ENCODE measurements around the gene DLK1. TPM values are rescaled to one million over a fixed set of nuclear protein-coding genes. Genes with fewer than 3 reads are reported as not detected.

The DLK1 gene
- total and polyA plus RNA-seq, 2 of the 13 experiments (the other 11 are each of a cell fraction or from before 2014, with no cell fraction given): 95.5 to 312 TPM

- TF ChIP-seq HMGXB4 (CRISPR knock-in tag; IDR thresholded peaks at IDR 0.05; ENCODE audit: borderline replicate concordance in 1 of 2, low read depth in 1 of 2): 0 out of 4 replicates have a peak, but pooled peaks of 1 of the 2 experiments have one; percentile 33
- no peak for TF ChIP-seq ZBTB8A (CRISPR knock-in tag; IDR thresholded peaks at IDR 0.05; ENCODE audit: borderline replicate concordance, low read depth)
- TF ChIP-seq ARID5B (CRISPR knock-in tag; IDR thresholded peaks at IDR 0.05): peak; percentile 17; the same call in 1 of the 2 replicates
- TF ChIP-seq E2F5 (CRISPR knock-in tag; conservative IDR thresholded peaks at IDR 0.05): 0 out of 2 replicates have a peak, but pooled peaks have one; percentile 27
- no peak for TF ChIP-seq GMEB1 (CRISPR knock-in tag; IDR thresholded peaks at IDR 0.05; ENCODE audit: borderline replicate concordance)
- TF ChIP-seq SMC3 (IDR thresholded peaks at IDR 0.05; ENCODE audit: low read length): peak; percentile 23; the same call in 1 of the 2 replicates
- peak; percentile 56; the same call in 1 of the 2 replicates for TF ChIP-seq ZFP91 (CRISPR knock-in tag; IDR thresholded peaks at IDR 0.05; ENCODE audit: borderline replicate concordance)
- TF ChIP-seq ZNF430 (CRISPR knock-in tag; IDR thresholded peaks at IDR 0.05): 0 out of 2 replicates have a peak, but pooled peaks have one; percentile 27
- peak; percentile 79 for TF ChIP-seq ZNF687 (CRISPR knock-in tag; IDR thresholded peaks at IDR 0.05)
Observed at GRCh38 chr14:100708425-100709288, 18.0 kb upstream of the DLK1 start (continued).
